Pancreas (tissue), 10 donors: Measurements from ENCODE around the gene ANKRD37. TPM values are rescaled to one million over a fixed set of nuclear protein-coding genes. Genes with fewer than 3 reads are reported as not detected.

ENCODE experiments used
- ATAC-seq, 4 donors: fragments of 200-7000 bp; cut with Tn5 transposase; one replicate each; pipeline versions ENCODE4 v1.8.0 to v1.9.1; 2020; ENCODE audit warnings: mild to moderate bottlenecking in 4 of 4, moderate library complexity in 4 of 4
- DNase-seq, 6 donors: peaks; one replicate each; pipeline ENCODE4 v3.0.0-alpha.2; 2020
- FAIRE-seq: peaks from 2 replicates; lab custom pipeline; 2012; peaks lifted over from hg19 to GRCh38; lab: Jason Lieb, UNC
- H3K27ac ChIP-seq, 4 donors: fragments of 200-600 bp; sonication (generic); 1 replicate in 3 of 4; 2 replicates in 1 of 4; pipeline versions ENCODE4 v1.5.0 to v1.8.0; 2020
- H3K27me3 ChIP-seq, 4 donors: fragments of 200-600 bp; one replicate each; pipeline ENCODE4 v1.8.0; 2021
- H3K36me3 ChIP-seq, 3 donors: fragments of 200-600 bp; sonication (generic) in 1 of 3; one replicate each; pipeline versions ENCODE4 v1.5.0 to v1.8.0; 2020 to 2021
- H3K4me1 ChIP-seq, 3 donors: fragments of 200-600 bp; one replicate each; pipeline ENCODE4 v1.8.0; 2021
- H3K4me3 ChIP-seq, 4 donors: fragments of 200-600 bp; sonication (generic) in 2 of 4; one replicate each; pipeline versions ENCODE4 v1.5.0 to v1.8.0; 2020 to 2021
- H3K9me3 ChIP-seq, 4 donors: fragments of 200-600 bp; one replicate each; pipeline ENCODE4 v1.8.0; 2021
- CTCF ChIP-seq, 4 donors: fragments of 200-600 bp; sonication (generic) in 3 of 4; IDR thresholded peaks; one replicate each; pipeline versions ENCODE4 v1.5.0 to v1.8.0; 2021; ENCODE audit warnings: antibody characterized with exemption in 4 of 4
- WGBS, 2 donors: extraction: QIAGEN DNeasy Blood & Tissue Kit; methylation state at CpG; one replicate each; pipeline ENCODE4 v1.1.7; 2013; 5-methylcytosine and 5-hydroxymethylcytosine counted together
- intact Hi-C, 3 donors: fragments of 100-400 bp; cut with DNase I; formaldehyde crosslinking; loops; one replicate each; pipeline versions ENCODE4 v1.11.1 to v1.14.2; 2022
- polyA plus RNA-seq, 2 donors: library from polyadenylated mRNA; stranded (reverse); fragments of 200-250 nt; gene quantifications; one replicate each; pipeline ENCODE4 v1.2.3, GENCODE V29; 2013
- total RNA-seq, 6 donors: library from RNA; stranded (reverse); fragmentation: NEBNext Ultra II Directional in 4 of 6; extraction: Animal tissue kit (Norgen Biotek cat#: 25700) in 4 of 6; gene quantifications; one replicate each; pipeline versions ENCODE4 v1.2.1 to v1.2.4, GENCODE V29; 2021 to 2023
- donor health status: healthy with polysubstance abuse.
- donor health status: DM: no; HTN: no; CAD: no; lungs with moderate emphysema.
- donor health status: DM: no; HTN: no; CAD: no.
- donor health status: control.
- donor health status: control.
- donor health status: Bipolar disorder and iron deficiency.
- donor health status: DM: yes; HTN: yes; CAD: no.
- donor health status: DM: no; HTN: no; CAD: no.
- donor health status: DM: no; HTN: no; CAD: no.
- donor health status: DM: yes; HTN: yes; CAD: no.

ANKRD37 gene
- total and polyA plus RNA-seq, 8 donors: 4.8 to 15.3 (median 10.7) TPM

- intact Hi-C loops: no loop called here
- H3K4me1 ChIP-seq: peaks cover 8 to 32% (median 22%) of the 10 kb centered on the region in 3 donors
Observed at GRCh38 chr4:185382754-185383153, 13.9 kb upstream of the ANKRD37 start.

GRCh38 chr4:185383451-185383850 lies 13.2 kb upstream of the ANKRD37 start:
- Histone ChIP-seq H3K9me3 (no peaks in the 10 kb centered on the region), H3K27me3 (no peaks in the 10 kb centered on the region), H3K36me3 (no peaks in the 10 kb centered on the region), H3K4me3 (no peak overlapping the region), H3K27ac (peak overlapping the region; percentile 11 to 84 (median 60)), H3K4me1 (peaks cover 8 to 32% (median 22%) of the 10 kb centered on the region in 3 donors)
- DNase-seq (peak in 5 of 6 donors; percentile 53 to 83 (median 78)), ATAC-seq (peak; percentile 85 to 92 (median 91)), FAIRE-seq (no peak)
- intact Hi-C loops: no loop called here
- WGBS, 2 donors: 13 to 20% methylated on average over 4 of the region's 4 CpGs
- TF ChIP-seq CTCF (IDR thresholded peaks at IDR 0.05): no peak

More at GRCh38 chr4:185382754-185383153, 13.9 kb upstream of the ANKRD37 start:
- FAIRE-seq: no peak
- DNase-seq: no peak
- no peaks in the 10 kb centered on the region for H3K9me3 ChIP-seq
- ATAC-seq: no peak
- TF ChIP-seq CTCF (IDR thresholded peaks at IDR 0.05): no peak
- no peaks in the 10 kb centered on the region for H3K36me3 ChIP-seq
- H3K27me3 ChIP-seq: no peaks in the 10 kb centered on the region
- H3K27ac ChIP-seq: peak overlapping the region in 2 of 4 donors; percentile 74 to 84
- no peak overlapping the region for H3K4me3 ChIP-seq

GRCh38 chr4:185384061-185384460 lies 12.6 kb upstream of the ANKRD37 start:
- no peaks in the 10 kb centered on the region for H3K36me3 ChIP-seq
- FAIRE-seq (no peak), ATAC-seq (no peak), DNase-seq (no peak)
- no peaks in the 10 kb centered on the region for H3K9me3 ChIP-seq
- WGBS, 2 donors: 60 to 69% methylated on average over 2 of the region's 2 CpGs
- TF ChIP-seq CTCF (IDR thresholded peaks at IDR 0.05): no peak
- H3K4me3 ChIP-seq: no peak overlapping the region
- peak overlapping the region; percentile 11 to 84 (median 50) for H3K27ac ChIP-seq
- H3K4me1 ChIP-seq: peaks cover 8 to 29% (median 22%) of the 10 kb centered on the region in 3 donors
- intact Hi-C loops: no loop called here
- H3K27me3 ChIP-seq: no peaks in the 10 kb centered on the region

- Histone ChIP-seq H3K27ac (no peak overlapping the region), H3K4me1 (peaks cover 8 to 21% (median 19%) of the 10 kb centered on the region in 3 donors), H3K4me3 (no peak overlapping the region), H3K36me3 (no peaks in the 10 kb centered on the region), H3K27me3 (no peaks in the 10 kb centered on the region), H3K9me3 (no peaks in the 10 kb centered on the region)
- DNase-seq (no peak), ATAC-seq (no peak), FAIRE-seq (no peak)
- TF ChIP-seq CTCF (IDR thresholded peaks at IDR 0.05): no peak
- WGBS, 2 donors: 62 to 63% methylated on average over 10 of the region's 10 CpGs
- intact Hi-C loops: no loop called here
Observed at GRCh38 chr4:185384930-185385331, 11.7 kb upstream of the ANKRD37 start.

GRCh38 chr4:185387957-185388356 lies 8.7 kb upstream of the ANKRD37 start:
- H3K4me3 ChIP-seq: no peak overlapping the region
- ATAC-seq (no peak), DNase-seq (no peak), FAIRE-seq (no peak)
- H3K27me3 ChIP-seq: no peaks in the 10 kb centered on the region
- H3K9me3 ChIP-seq: no peaks in the 10 kb centered on the region
- no peaks in the 10 kb centered on the region for H3K36me3 ChIP-seq
- intact Hi-C loops: no loop called here
- 94 to 98% methylated on average over 12 of the region's 12 CpGs for WGBS, 2 donors
- H3K4me1 ChIP-seq: peaks cover 8 to 15% (median 14%) of the 10 kb centered on the region in 3 donors
- no peak overlapping the region for H3K27ac ChIP-seq
- no peak for TF ChIP-seq CTCF (IDR thresholded peaks at IDR 0.05)
